NCI-H2227 (cell line): Measurements from ENCODE around the gene CEP41.
A peak's percentile ranks its signal among the peaks of the same experiment; 100 is the strongest.

ENCODE experiments used
- DNase-seq: peaks from one replicate; lab custom pipeline; 2025; ENCODE audit not compliant: unreplicated experiment; lab: John Stamatoyannopoulos, UW

CEP41 gene

DNA sequence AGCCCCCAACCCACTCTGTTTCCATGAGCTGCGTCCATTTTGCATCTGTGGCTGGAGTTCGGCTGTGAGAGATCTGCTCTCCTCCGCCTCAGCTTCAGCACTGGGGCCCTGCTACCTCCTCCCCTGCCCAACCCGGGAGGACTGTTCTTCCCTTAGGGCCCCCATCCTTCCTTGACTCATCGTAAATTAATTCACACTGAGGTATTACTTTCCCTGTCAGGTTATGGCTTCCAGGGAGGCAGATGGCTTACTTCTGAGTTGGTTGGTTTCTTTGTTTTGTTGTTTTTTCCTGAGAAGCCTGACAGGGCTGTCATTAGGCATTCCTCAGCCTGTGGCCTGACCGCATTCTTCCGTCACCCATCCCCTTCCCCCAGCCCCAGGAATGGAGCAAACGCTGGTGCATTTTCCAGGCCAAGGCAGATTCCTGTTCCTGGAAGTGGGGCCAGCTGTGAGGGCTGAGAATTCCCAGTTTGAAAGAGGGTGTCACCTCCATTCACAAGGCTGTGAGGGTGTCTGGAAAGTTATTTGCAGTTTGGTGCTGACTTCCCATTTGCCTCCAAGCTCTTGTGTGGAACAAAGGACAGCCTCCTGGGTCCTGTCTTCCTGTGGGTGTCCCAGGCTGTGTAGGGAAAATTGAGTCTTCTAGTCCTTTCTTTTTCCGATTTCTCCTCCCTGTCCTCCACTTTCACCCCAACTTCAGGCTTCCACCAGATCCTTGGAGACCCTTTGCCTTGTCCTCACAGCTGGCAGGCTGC is 84.5 kb downstream of the CEP41 start:
- peak; percentile 58 for DNase-seq

- peak; percentile 27 for DNase-seq
Observed at GRCh38 chr7:130353196-130353595, 87.6 kb downstream of the CEP41 start.

- DNase-seq: peak; percentile 97
Observed at GRCh38 chr7:130352194-130353074, 88.4 kb downstream of the CEP41 start.

DNA sequence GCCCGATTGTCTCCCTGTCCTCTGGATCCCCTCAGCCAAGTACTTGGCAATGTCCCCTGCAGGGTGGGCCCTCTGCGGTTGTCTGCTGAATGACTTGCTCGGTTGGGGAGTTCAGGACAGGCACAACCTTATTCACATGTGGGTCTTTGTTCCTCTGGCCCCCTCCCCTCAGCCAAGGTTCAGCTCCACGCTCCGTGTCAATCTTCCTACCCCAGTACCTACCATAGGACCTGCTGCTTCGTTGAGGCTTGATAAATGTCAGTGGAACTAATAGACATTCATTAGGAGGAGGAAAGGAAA is 89.1 kb downstream of the CEP41 start:
- no peak for DNase-seq

DNA sequence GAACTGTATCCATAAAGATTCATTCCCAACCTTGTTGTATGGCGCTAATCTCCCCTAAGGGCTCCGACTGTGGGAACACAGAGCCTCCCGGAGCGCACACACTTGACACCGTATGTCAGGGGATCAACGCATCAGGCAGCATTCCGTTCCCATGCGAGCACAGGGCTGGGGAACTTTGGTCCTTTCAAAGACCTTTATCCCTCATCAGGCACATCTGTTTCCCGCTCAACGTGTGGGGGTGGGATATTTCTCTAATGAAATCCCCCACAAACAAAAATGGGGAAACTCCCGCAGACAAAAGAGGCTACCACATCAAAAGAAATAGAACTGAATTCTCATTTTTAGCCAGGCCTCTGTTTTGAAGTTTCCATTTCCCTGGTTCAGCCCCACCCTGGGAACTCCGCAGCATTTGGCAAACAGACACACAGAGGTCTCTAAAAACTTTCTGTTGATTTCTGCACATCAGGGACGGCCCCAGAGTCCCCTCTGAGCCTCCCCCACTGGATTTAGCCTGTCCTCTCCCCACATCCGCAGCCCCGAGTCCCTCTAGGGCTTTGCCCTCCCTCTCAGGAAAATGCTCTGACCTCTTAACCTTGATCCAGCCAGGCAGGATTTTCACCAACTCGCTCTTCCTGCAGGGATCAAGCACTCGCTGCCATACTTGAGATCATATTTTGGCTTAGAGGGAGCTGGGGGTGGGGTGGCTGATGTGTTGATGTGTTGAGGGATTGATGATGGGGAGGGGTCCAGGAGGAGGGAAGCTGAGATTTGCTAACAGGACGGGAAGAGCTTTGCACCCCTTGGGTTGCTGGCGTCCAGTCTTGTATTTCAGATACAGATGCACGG is 89.6 kb downstream of the CEP41 start:
- DNase-seq: peak; percentile 80

GRCh38 chr7:130349911-130350782 is 90.7 kb downstream of the CEP41 start:
- peak; percentile 71 for DNase-seq

GRCh38 chr7:130346941-130347340 is 93.9 kb downstream of the CEP41 start:
- DNase-seq: no peak

DNA sequence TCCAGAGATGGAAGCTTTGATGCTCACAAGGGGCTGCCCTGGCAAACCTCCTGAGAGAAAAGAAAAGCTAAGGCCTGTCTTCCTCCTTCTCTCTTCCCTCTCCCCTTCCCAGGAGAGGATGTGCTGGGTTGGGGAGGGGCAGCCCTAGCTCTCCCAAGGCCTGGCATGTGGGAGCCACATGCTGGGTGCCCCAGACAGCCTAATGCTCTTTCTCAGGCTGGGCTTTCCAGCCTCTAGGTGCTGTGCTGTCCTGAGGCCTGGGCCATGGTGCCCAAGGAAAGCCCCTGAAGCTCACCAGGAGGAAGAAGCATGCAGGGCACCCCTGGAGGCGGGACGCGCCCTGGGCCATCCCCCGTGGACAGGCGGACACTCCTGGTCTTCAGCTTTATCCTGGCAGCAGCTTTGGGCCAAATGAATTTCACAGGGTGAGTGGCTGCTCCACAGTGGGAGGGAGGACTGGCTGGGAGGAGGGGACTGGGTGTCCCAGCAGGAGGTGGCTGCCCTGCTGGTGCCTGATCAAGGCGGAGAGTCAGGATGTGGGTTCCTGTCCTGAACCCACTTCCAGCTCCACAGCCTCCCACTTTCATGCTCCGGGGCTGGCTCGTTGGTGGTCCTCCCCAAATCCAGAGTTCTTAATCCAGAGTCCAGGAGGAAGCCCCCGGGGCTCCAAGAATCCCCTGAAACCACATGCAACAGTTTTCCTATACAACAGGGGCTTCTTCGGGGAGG is 94.5 kb downstream of the CEP41 start:
- no peak for DNase-seq

DNA sequence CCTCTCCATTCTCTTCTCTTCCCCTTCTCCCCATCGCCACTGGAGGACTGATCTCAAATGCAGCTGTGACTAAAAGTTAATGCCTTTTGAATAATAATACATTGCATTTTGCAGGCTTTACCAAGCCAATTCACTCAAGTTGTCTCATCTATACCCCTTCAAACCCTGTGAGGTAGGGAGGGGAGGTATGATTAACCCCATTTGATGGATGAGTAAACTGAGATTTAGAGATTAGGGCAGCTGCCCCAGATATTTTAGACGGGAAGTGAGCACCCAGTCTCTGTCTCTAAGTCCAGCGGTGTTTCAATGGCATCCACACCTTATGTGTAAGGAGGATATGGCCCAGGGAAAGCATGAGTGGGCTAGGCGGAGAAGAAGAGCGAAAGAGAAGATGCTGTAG is 95.1 kb downstream of the CEP41 start:
- DNase-seq: no peak

GRCh38 chr7:130345136-130345535 is 95.7 kb downstream of the CEP41 start:
- peak; percentile 86 for DNase-seq

DNA sequence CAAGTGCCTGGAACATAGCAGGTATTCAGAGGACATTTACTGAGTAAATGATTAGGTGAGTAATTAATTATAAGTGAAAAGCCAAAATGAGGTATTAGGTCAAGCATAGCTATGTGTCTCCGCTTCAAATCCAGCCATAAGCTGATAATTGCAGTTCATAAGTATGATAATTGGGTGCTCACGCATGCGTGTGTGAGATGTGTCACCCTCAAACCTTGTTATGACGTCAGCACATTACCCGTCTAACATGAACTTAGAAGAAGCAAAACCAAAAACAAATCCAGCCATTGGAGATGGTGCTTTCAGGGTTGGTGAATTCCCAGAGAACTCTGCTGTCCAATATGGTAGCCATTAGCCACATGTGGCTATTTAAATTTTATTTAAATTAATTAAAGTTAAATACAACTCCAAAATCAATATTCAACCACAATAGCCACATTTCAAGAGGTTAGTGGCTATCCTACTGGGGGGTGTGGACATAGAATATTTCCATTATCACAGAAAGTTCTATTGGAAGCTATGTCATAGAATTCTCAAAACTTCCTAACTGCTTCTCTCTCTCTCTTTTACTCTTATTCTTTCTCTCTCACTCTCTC is 96.4 kb downstream of the CEP41 start, which contains the start of gene CPA5:
Gene CPA5 (plus strand): TSS at position 546 of the 596 bp plus-strand sequence. CDS start 1,670 bp downstream, outside the sequence.
- peak; percentile 18 for DNase-seq
